ENCODE data around the gene BAIAP2.

The BAIAP2 gene

GRCh38 chr17:81034779-81035520 lies at the start of gene BAIAP2:
TSS of gene BAIAP2 (plus strand) at chr17:81035151. CDS start at chr17:81035255, 104 bp downstream.
- H3K4me3 ChIP-seq (ENCODE audit: low read depth, low read length), result peak within 1 kb of the TSS; percentile 66
- DNase-seq (ENCODE audit: low read depth), result peak; percentile 75

- no peak overlapping the region for H3K4me3 ChIP-seq (ENCODE audit: low read depth, low read length)
- DNase-seq (ENCODE audit: low read depth), result no peak
Measured at GRCh38 chr17:80986046-80986445, 48.9 kb upstream of the BAIAP2 start.

GRCh38 chr17:80986816-80987475 lies 48.0 kb upstream of the BAIAP2 start:
- no peak overlapping the region for H3K4me3 ChIP-seq (ENCODE audit: low read depth, low read length)
- no peak for DNase-seq (ENCODE audit: low read depth)

GRCh38 chr17:80987941-80988461 lies 47.0 kb upstream of the BAIAP2 start:
- no peak for DNase-seq (ENCODE audit: low read depth)
- H3K4me3 ChIP-seq (ENCODE audit: low read depth, low read length), result no peak overlapping the region

- no peak for DNase-seq (ENCODE audit: low read depth)
- H3K4me3 ChIP-seq (ENCODE audit: low read depth, low read length), result no peak overlapping the region
Measured at GRCh38 chr17:80989586-80989913, 45.4 kb upstream of the BAIAP2 start.

GRCh38 chr17:80990921-80991644 lies 43.9 kb upstream of the BAIAP2 start:
- no peak for DNase-seq (ENCODE audit: low read depth)
- H3K4me3 ChIP-seq (ENCODE audit: low read depth, low read length), result peak overlapping the region; percentile 72

- H3K4me3 ChIP-seq (ENCODE audit: low read depth, low read length), result peak within 1 kb of the TSS; percentile 72
- DNase-seq (ENCODE audit: low read depth), result no peak
Measured at GRCh38 chr17:80991645-80992076, 43.3 kb upstream of the BAIAP2 start, which contains the start of gene CHMP6. TSS of gene CHMP6 (plus strand) at chr17:80991841. CDS start at chr17:80991919, 78 bp downstream.

GRCh38 chr17:80992077-80992947 lies 42.6 kb upstream of the BAIAP2 start:
- DNase-seq (ENCODE audit: low read depth), result no peak
- H3K4me3 ChIP-seq (ENCODE audit: low read depth, low read length), result peak overlapping the region; percentile 72

- no peak for DNase-seq (ENCODE audit: low read depth)
- H3K4me3 ChIP-seq (ENCODE audit: low read depth, low read length), result peak overlapping the region; percentile 72
Measured at GRCh38 chr17:80992948-80993624, 41.9 kb upstream of the BAIAP2 start.

GRCh38 chr17:80995131-80995530 lies 39.8 kb upstream of the BAIAP2 start:
- DNase-seq (ENCODE audit: low read depth), result no peak
- H3K4me3 ChIP-seq (ENCODE audit: low read depth, low read length), result no peak overlapping the region

GRCh38 chr17:80996422-80997305 lies 38.3 kb upstream of the BAIAP2 start:
- no peak overlapping the region for H3K4me3 ChIP-seq (ENCODE audit: low read depth, low read length)
- DNase-seq (ENCODE audit: low read depth), result no peak

- DNase-seq (ENCODE audit: low read depth), result no peak
Measured at GRCh38 chr17:80997424-80998117, 37.4 kb upstream of the BAIAP2 start.

GRCh38 chr17:80998118-80998747 lies 36.7 kb upstream of the BAIAP2 start:
- H3K4me3 ChIP-seq (ENCODE audit: low read depth, low read length), result no peak overlapping the region
- no peak for DNase-seq (ENCODE audit: low read depth)

More at GRCh38 chr17:80997424-80998117, 37.4 kb upstream of the BAIAP2 start:
- H3K4me3 ChIP-seq (ENCODE audit: low read depth, low read length), result no peak overlapping the region

GRCh38 chr17:80998748-80999535 lies 36.0 kb upstream of the BAIAP2 start:
- no peak overlapping the region for H3K4me3 ChIP-seq (ENCODE audit: low read depth, low read length)
- no peak for DNase-seq (ENCODE audit: low read depth)

- no peak for DNase-seq (ENCODE audit: low read depth)
- no peak overlapping the region for H3K4me3 ChIP-seq (ENCODE audit: low read depth, low read length)
Measured at GRCh38 chr17:80999536-81000333, 35.2 kb upstream of the BAIAP2 start.

Measured in skeletal muscle cell (primary cell).